ENCODE results near the gene LHX3. TPM values are rescaled to one million over a fixed set of nuclear protein-coding genes. Genes with fewer than 3 reads are reported as not detected.
A peak's percentile ranks its signal among the peaks of the same experiment; 100 is the strongest.
"Not testable (repeated sequence)": the region's sequence is repeated elsewhere in the genome, so short reads cannot be mapped to it uniquely, and the experiment has no call there.

The LHX3 gene
- total RNA-seq, 1 donor from 2014 or later: not detected

DNA sequence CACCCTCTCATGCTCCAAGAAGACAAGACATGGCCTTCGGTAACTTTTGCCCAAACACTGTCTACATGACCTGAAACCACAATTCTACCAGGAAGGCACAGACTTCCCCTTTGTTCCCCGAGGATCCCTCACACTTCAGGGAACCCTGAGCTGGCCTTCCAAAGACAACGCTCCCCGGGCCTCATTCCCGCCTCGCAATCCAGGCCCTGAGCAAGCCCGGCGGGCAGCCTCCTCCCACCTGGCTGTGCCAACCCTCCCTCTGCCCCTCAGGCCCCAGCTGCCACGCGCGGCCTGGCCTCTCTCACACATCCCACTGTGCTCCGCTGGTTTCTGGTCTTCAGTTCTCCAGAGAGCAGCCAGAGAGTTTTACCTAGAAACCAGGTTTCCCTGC is 33.4 kb upstream of the LHX3 start:
- Histone ChIP-seq H3K27me3 (no peaks in the 10 kb centered on the region), H3K36me3 (no peaks in the 10 kb centered on the region), H3K27ac (no peak overlapping the region), H3K9me3 (ENCODE audit: low read depth) (no peaks in the 10 kb centered on the region), H4K20me1 (ENCODE audit: low read depth) (peaks cover 78% of the 10 kb centered on the region), H3K79me2 (ENCODE audit: low read depth) (peaks cover 57% of the 10 kb centered on the region), H3K4me3 (no peak overlapping the region), H2AFZ (replicated peaks) (no peak overlapping the region), H3K9ac (no peak overlapping the region), H3F3A (ENCODE audit: low read depth) (no peaks in the 10 kb centered on the region), H3K4me2 (no peak overlapping the region), H3K4me1 (no peaks in the 10 kb centered on the region)
- no peak for DNase-seq (ENCODE audit: low spot score)
- peak overlapping the region; percentile 66 for H3K27ac Mint-ChIP-seq
- H3K9me3 Mint-ChIP-seq: no peaks in the 10 kb centered on the region
- H3K4me3 Mint-ChIP-seq: no peak overlapping the region
- TF ChIP-seq CTCF (IDR thresholded peaks at IDR 0.05): no peak
- TF ChIP-seq EZH2phosphoT487 (IDR thresholded peaks at IDR 0.05): no peak
- TF ChIP-seq EZH2 (IDR thresholded peaks at IDR 0.05): no peak
- peaks cover 5% of the 10 kb centered on the region for H3K36me3 Mint-ChIP-seq
- H3K4me1 Mint-ChIP-seq: peaks cover 8% of the 10 kb centered on the region
- H3K27me3 Mint-ChIP-seq (ENCODE audit: insufficient read depth, low read depth): peaks cover 3% of the 10 kb centered on the region

GRCh38 chr9:136237486-136238341 is 32.8 kb upstream of the LHX3 start:
- Histone ChIP-seq H3K4me3 (no peak overlapping the region), H3K36me3 (no peaks in the 10 kb centered on the region), H3K4me1 (no peaks in the 10 kb centered on the region), H3K27ac (no peak overlapping the region), H3F3A (ENCODE audit: low read depth) (no peaks in the 10 kb centered on the region), H3K9me3 (ENCODE audit: low read depth) (no peaks in the 10 kb centered on the region), H3K4me2 (no peak overlapping the region), H2AFZ (replicated peaks) (no peak overlapping the region), H3K9ac (no peak overlapping the region), H3K27me3 (no peaks in the 10 kb centered on the region), H3K79me2 (ENCODE audit: low read depth) (peaks cover 50% of the 10 kb centered on the region), H4K20me1 (ENCODE audit: low read depth) (peaks cover 78% of the 10 kb centered on the region)
- Mint-ChIP-seq H3K27ac (no peak overlapping the region), H3K4me1 (peaks cover 4% of the 10 kb centered on the region), H3K4me3 (no peak overlapping the region), H3K27me3 (ENCODE audit: insufficient read depth, low read depth) (peaks cover 5% of the 10 kb centered on the region), H3K36me3 (peaks cover 5% of the 10 kb centered on the region), H3K9me3 (no peaks in the 10 kb centered on the region)
- TF ChIP-seq CTCF (IDR thresholded peaks at IDR 0.05) (no peak), EZH2 (IDR thresholded peaks at IDR 0.05) (no peak), EZH2phosphoT487 (IDR thresholded peaks at IDR 0.05) (no peak)
- no peak for DNase-seq (ENCODE audit: low spot score)

GRCh38 chr9:136236471-136237410 is 31.8 kb upstream of the LHX3 start:
- H3K9me3 Mint-ChIP-seq; H3K9ac ChIP-seq; H3K27ac ChIP-seq; H3K4me3 Mint-ChIP-seq; H3K36me3 ChIP-seq; DNase-seq (ENCODE audit: low spot score); H2AFZ ChIP-seq (replicated peaks); H3K27me3 Mint-ChIP-seq (ENCODE audit: insufficient read depth, low read depth); H3K27ac Mint-ChIP-seq; H3K4me2 ChIP-seq; H3K4me1 ChIP-seq; H3F3A ChIP-seq (ENCODE audit: low read depth); H3K27me3 ChIP-seq; H3K4me1 Mint-ChIP-seq; H3K9me3 ChIP-seq (ENCODE audit: low read depth); H3K36me3 Mint-ChIP-seq; H3K4me3 ChIP-seq: not testable (repeated sequence)
- peaks cover 77% of the 10 kb centered on the region for H4K20me1 ChIP-seq (ENCODE audit: low read depth)
- H3K79me2 ChIP-seq (ENCODE audit: low read depth): peaks cover 41% of the 10 kb centered on the region
